Keratinocyte (primary cell): ENCODE data around the gene DCHS2. TPM values are rescaled to one million over a fixed set of nuclear protein-coding genes. Genes with fewer than 3 reads are reported as not detected.

Source experiments
- DNase-seq: peaks from one replicate; pipeline ENCODE4 v3.0.0-alpha.2; 2011; ENCODE audit warnings: low read depth, missing footprints, low spot score
- FAIRE-seq: peaks from 2 replicates; lab custom pipeline; 2011; peaks lifted over from hg19 to GRCh38; lab: Jason Lieb, UNC
- H2AFZ ChIP-seq: 2 replicates; pipeline ENCODE4 v1.6.0; 2012; ENCODE audit warnings: low read length, control low read depth, inconsistent platforms; ENCODE audit not compliant: control insufficient read depth
- H3K27ac ChIP-seq: 2 replicates; pipeline ENCODE4 v1.5.1; 2011; ENCODE audit warnings: low read length; ENCODE audit not compliant: control insufficient read depth, insufficient read depth
- H3K27me3 ChIP-seq: 3 replicates; pipeline ENCODE4 v1.6.0; 2011; ENCODE audit warnings: low read length; ENCODE audit not compliant: control insufficient read depth, insufficient read depth; ENCODE audit errors: extremely low read depth
- H3K36me3 ChIP-seq, 2 experiments: 2 replicates in 1 of 2; 3 replicates in 1 of 2; pipeline ENCODE4 v1.5.1; 2011; ENCODE audit warnings: low read length in 2 of 2, mild to moderate bottlenecking in 1 of 2; ENCODE audit not compliant: control insufficient read depth in 2 of 2, insufficient read depth in 2 of 2; ENCODE audit errors: extremely low read depth in 1 of 2
- H3K4me1 ChIP-seq: 3 replicates; pipeline ENCODE4 v1.5.1; 2011; ENCODE audit warnings: low read length; ENCODE audit not compliant: control insufficient read depth, insufficient read depth; ENCODE audit errors: extremely low read depth
- H3K4me2 ChIP-seq: 3 replicates; pipeline ENCODE4 v1.6.0; 2011; ENCODE audit warnings: low read depth, low read length; ENCODE audit not compliant: control insufficient read depth, insufficient read depth; ENCODE audit errors: extremely low read depth
- H3K4me3 ChIP-seq, 3 experiments: fragments of 200-600 bp in 1 of 3; sonication (generic) in 1 of 3; 2 replicates in 2 of 3; 3 replicates in 1 of 3; pipeline ENCODE4 v1.5.1; 2011 to 2016; ENCODE audit warnings: low read length in 3 of 3, mild to moderate bottlenecking in 3 of 3, control low read depth in 2 of 3, inconsistent platforms in 1 of 3, low read depth in 1 of 3, mixed read lengths in 1 of 3, mixed run types in 1 of 3, moderate library complexity in 1 of 3; ENCODE audit not compliant: control insufficient read depth in 2 of 3, insufficient read depth in 2 of 3; ENCODE audit errors: extremely low read depth in 1 of 3
- H3K79me2 ChIP-seq: 2 replicates; pipeline ENCODE4 v1.6.0; 2012; ENCODE audit warnings: low read length; ENCODE audit not compliant: control insufficient read depth, insufficient read depth
- H3K9ac ChIP-seq: 3 replicates; pipeline ENCODE4 v1.6.0; 2011; ENCODE audit warnings: low read length; ENCODE audit not compliant: control insufficient read depth, insufficient read depth; ENCODE audit errors: extremely low read depth
- H3K9me1 ChIP-seq: 3 replicates; pipeline ENCODE4 v1.6.0; 2011; ENCODE audit warnings: low read length; ENCODE audit not compliant: control insufficient read depth, insufficient read depth; ENCODE audit errors: extremely low read depth
- H3K9me3 ChIP-seq: 2 replicates; pipeline ENCODE4 v1.5.1; 2012; ENCODE audit warnings: low read depth, low read length; ENCODE audit not compliant: control insufficient read depth
- H4K20me1 ChIP-seq: 3 replicates; pipeline ENCODE4 v1.6.0; 2011; ENCODE audit warnings: low read length; ENCODE audit not compliant: control insufficient read depth, insufficient read depth; ENCODE audit errors: extremely low read depth
- EZH2 ChIP-seq: IDR thresholded peaks from one replicate; pipeline ENCODE4 v1.6.1; 2012; ENCODE audit warnings: inconsistent platforms, mild to moderate bottlenecking, low read length, moderate library complexity
- dilution Hi-C: fragments of 300-500 bp; cut with MboI; formaldehyde crosslinking; loops from one replicate; pipeline ENCODE4 v1.7.0; 2020; ENCODE audit warnings: low sequenced_read_pairs; ENCODE audit not compliant: extremely low pct_ligation_motif_present
- polyA plus RNA-seq, 5 experiments: library from polyadenylated mRNA; depleted of rRNA in 3 of 5; stranded (reverse) in 3 of 5; stranded (forward) in 1 of 5; unstranded in 1 of 5; fragments of >200 nt; gene quantifications; 1 replicate in 1 of 5; 2 replicates in 3 of 5; 3 replicates in 1 of 5; pipeline versions ENCODE4 v1.2.1 to v1.2.3, GENCODE V29; 2011 to 2012; ENCODE audit warnings: missing spikeins in 2 of 5, low read depth in 1 of 5, low replicate concordance in 1 of 5
- TF ChIP-seq, protein P1 (sequence below), 3 experiments: IDR thresholded peaks in 1 of 3; conservative IDR thresholded peaks in 1 of 3; optimal IDR thresholded peaks in 1 of 3; 2 replicates in 2 of 3; 3 replicates in 1 of 3; pipeline versions ENCODE3 to v1.5.1; 2011; ENCODE audit warnings: low read length in 3 of 3, mild to moderate bottlenecking in 3 of 3, moderate library complexity in 2 of 3, control low read depth in 1 of 3, inconsistent platforms in 1 of 3; ENCODE audit not compliant: insufficient read depth in 2 of 3; ENCODE audit errors: extremely low read depth in 1 of 3

The DCHS2 gene
- polyA plus RNA-seq, 1 donor (not counting 4 experiments of a cell fraction or from before 2014, with no cell fraction given) = 0.01 TPM

DNA sequence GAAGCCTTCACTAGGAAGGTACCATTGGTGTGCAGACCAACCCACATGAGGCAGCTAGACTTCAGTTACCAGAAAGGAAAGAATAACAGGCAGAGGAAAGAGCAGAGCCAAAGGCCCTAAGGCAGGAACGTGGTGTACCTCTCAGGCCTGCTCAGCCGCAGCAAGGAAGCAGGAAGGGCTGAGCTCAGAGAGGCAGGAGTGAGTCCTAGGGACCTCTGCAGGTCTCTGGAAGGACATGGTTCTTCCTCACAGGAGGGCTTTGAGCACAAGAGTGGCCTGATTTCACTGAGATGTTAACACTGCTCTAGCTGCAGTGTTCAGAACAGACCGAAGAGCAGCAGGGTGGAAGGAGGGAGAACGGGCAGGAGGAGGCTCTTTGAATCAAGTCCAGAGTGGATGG, 124.6 kb downstream of the DCHS2 start:
- Histone ChIP-seq H3K4me3 (no peak overlapping the region), H3K79me2 (no peaks in the 10 kb centered on the region), H3K4me2 (no peak overlapping the region), H3K36me3 (no peaks in the 10 kb centered on the region), H3K9me3 (no peaks in the 10 kb centered on the region), H2AFZ (peak overlapping the region; percentile 69), H4K20me1 (no peaks in the 10 kb centered on the region), H3K9me1 (no peaks in the 10 kb centered on the region), H3K27ac (no peak overlapping the region), H3K27me3 (no peaks in the 10 kb centered on the region), H3K4me1 (no peaks in the 10 kb centered on the region), H3K9ac (no peak overlapping the region)
- TF ChIP-seq EZH2 = no peak
- TF ChIP-seq, protein P1, sequence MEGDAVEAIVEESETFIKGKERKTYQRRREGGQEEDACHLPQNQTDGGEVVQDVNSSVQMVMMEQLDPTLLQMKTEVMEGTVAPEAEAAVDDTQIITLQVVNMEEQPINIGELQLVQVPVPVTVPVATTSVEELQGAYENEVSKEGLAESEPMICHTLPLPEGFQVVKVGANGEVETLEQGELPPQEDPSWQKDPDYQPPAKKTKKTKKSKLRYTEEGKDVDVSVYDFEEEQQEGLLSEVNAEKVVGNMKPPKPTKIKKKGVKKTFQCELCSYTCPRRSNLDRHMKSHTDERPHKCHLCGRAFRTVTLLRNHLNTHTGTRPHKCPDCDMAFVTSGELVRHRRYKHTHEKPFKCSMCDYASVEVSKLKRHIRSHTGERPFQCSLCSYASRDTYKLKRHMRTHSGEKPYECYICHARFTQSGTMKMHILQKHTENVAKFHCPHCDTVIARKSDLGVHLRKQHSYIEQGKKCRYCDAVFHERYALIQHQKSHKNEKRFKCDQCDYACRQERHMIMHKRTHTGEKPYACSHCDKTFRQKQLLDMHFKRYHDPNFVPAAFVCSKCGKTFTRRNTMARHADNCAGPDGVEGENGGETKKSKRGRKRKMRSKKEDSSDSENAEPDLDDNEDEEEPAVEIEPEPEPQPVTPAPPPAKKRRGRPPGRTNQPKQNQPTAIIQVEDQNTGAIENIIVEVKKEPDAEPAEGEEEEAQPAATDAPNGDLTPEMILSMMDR (optimal IDR thresholded peaks at IDR 0.05 in 1 of 3, IDR thresholded peaks at IDR 0.05 in 1 of 3, conservative IDR thresholded peaks at IDR 0.05 in 1 of 3; ENCODE audit: extremely low read depth in 1 of 3, insufficient read depth in 2 of 3, low read length in 3 of 3) = no peak
- no peak for DNase-seq
- dilution Hi-C loops = no loop called here
- FAIRE-seq = no peak

DNA sequence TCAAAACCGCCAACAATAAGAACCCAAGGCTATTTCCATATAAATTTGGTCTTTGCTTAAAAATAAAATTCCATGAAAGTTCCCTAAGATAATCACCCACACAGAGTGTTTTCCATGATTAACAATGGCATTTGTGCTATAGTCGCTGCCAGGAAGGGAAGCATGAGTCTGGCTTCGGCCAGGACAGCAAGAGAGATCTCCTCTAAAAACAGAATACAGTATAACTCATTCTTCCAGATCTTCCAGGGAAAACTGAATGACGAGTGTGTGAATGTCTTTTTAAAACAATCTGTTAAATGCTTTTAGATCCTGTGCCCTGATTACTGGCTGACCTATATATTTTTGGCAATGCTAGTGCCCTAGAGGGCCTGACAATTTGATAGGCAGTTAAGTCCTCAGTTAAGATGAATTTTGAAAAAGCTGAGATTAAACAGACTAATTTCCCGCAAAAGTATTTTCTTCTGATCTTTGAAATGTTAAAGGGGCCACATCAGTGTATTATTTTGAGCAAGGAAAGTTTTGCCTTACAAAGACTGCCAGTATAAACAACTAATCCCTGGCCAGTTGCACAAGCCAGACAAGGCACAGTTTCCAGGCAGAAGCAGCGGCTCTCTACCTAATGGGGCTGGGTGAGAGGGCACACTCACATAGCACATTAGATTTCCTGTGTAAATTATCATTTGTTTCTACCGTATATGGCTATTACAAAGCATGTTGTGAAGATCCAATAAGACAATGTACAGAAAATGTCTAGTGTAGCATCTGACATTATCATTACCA, 127.3 kb downstream of the DCHS2 start:
- H3K36me3 ChIP-seq = no peaks in the 10 kb centered on the region
- no peak for DNase-seq
- no peak overlapping the region for H3K4me3 ChIP-seq
- H3K9me3 ChIP-seq = no peaks in the 10 kb centered on the region
- TF ChIP-seq, protein P1 (optimal IDR thresholded peaks at IDR 0.05 in 1 of 3, IDR thresholded peaks at IDR 0.05 in 1 of 3, conservative IDR thresholded peaks at IDR 0.05 in 1 of 3; ENCODE audit: extremely low read depth in 1 of 3, insufficient read depth in 2 of 3, low read length in 3 of 3) = no peak
- TF ChIP-seq EZH2 = no peak
- dilution Hi-C loops = no loop called here
- H4K20me1 ChIP-seq = no peaks in the 10 kb centered on the region
- no peaks in the 10 kb centered on the region for H3K27me3 ChIP-seq
- no peak overlapping the region for H3K9ac ChIP-seq
- no peaks in the 10 kb centered on the region for H3K9me1 ChIP-seq
- no peaks in the 10 kb centered on the region for H3K79me2 ChIP-seq
- H3K4me1 ChIP-seq = no peaks in the 10 kb centered on the region
- no peak overlapping the region for H3K27ac ChIP-seq
- H2AFZ ChIP-seq = no peak overlapping the region
- no peak for FAIRE-seq
- H3K4me2 ChIP-seq = no peak overlapping the region
